Measurements from ENCODE around the gene SELENOI.
"Not testable (repeated sequence)": the region's sequence is repeated elsewhere in the genome, so short reads cannot be mapped to it uniquely, and the experiment has no call there.

DNA sequence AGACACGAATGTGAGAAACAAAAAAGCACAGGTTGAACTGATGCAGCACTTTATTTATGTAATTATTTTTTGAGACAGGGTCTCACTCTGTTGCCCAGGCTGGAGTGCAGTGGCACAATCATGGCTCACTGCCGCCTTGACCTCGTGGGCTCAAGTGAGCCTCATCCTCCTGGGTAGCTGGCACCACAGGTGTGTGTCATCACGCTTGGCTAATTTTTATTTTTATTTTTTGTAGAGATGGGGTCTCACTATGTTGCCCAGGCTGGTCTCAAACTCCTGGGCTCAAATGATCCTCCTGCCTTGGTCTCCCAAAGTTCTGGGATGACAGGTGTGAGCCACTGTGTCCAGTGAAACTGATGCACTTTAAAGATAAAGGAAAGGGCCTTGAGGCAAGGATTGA is 16.9 kb upstream of the SELENOI start:
- TF ChIP-seq, protein P1, sequence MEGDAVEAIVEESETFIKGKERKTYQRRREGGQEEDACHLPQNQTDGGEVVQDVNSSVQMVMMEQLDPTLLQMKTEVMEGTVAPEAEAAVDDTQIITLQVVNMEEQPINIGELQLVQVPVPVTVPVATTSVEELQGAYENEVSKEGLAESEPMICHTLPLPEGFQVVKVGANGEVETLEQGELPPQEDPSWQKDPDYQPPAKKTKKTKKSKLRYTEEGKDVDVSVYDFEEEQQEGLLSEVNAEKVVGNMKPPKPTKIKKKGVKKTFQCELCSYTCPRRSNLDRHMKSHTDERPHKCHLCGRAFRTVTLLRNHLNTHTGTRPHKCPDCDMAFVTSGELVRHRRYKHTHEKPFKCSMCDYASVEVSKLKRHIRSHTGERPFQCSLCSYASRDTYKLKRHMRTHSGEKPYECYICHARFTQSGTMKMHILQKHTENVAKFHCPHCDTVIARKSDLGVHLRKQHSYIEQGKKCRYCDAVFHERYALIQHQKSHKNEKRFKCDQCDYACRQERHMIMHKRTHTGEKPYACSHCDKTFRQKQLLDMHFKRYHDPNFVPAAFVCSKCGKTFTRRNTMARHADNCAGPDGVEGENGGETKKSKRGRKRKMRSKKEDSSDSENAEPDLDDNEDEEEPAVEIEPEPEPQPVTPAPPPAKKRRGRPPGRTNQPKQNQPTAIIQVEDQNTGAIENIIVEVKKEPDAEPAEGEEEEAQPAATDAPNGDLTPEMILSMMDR (IDR thresholded peaks at IDR 0.05), result not testable (repeated sequence)
- not testable (repeated sequence) for TF ChIP-seq POLR2A (IDR thresholded peaks at IDR 0.05)
